Stimulated activated naive CD4-positive, alpha-beta T cell treated with Interleukin-2 at 50 U/mL for 16 hours (primary cell): ENCODE data around the gene CAMSAP2.

Source experiments
- DNase-seq: peaks from one replicate; lab custom pipeline; 2025; lab: John Stamatoyannopoulos, UW

CAMSAP2 gene

DNA sequence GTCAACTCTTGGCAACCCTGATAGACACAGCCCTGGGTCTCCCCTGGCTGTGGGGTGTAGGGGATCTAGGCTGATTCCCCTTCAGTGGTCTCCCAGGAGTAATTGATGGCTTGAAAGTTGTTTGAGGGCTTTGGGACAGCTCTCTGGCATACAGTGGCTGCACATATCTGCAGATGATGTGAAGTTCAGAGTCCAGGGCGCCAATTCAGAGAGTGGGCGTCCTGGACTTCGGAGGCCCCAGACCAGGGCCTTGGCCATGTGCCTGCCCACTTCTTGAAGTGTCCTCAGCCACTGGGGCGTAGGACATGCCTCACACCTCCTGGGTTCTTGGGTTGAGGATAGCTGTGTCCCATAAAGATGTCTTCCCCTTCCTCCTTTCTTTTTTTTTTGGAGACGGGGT, 158.6 kb downstream of the CAMSAP2 start:
- no peak for DNase-seq

DNA sequence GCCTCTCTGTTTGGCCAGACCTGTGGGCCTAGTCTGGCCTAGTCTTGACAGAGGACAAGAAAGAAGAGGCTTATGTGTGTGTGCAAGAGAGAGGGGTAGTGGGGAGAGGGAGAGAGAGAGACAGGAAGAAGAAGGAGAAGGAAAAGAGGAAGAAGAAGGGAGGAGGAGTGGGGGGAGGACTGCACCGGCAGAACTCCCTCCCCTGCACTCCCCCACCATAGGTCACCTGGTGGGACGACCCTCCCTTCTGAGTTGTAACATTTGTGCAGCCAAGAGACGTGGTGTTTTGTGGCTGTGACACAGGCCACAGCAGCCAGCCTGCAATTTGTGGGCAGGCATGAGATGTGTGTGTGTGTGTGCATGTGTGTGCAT, 160.3 kb downstream of the CAMSAP2 start:
- DNase-seq, result no peak

DNA sequence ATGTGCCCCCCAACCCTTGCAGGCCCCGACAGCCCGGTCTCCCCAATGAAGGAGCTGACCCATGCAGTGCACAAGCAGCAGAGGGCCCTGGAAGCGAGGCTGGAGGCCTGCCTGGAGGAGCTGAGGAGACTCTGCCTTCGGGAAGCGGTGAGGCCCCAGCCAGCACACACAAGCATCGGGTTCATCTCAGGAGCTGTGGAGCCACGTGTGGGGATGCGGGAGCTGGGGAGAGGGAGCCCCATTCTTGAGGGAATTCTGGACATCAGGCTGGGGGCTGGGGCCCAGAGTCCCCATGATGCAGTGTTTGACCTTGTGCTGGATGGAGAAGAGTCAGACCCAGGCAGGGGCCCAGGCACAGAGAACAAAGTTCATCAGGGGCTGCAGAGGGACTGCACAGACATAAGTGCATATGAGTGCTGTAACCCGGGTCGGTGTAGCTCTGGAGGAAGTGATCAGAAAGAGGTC, 160.8 kb downstream of the CAMSAP2 start:
- DNase-seq, result no peak

- DNase-seq, result no peak
Observed at GRCh38 chr1:200899954-200900867, 161.5 kb downstream of the CAMSAP2 start.

DNA sequence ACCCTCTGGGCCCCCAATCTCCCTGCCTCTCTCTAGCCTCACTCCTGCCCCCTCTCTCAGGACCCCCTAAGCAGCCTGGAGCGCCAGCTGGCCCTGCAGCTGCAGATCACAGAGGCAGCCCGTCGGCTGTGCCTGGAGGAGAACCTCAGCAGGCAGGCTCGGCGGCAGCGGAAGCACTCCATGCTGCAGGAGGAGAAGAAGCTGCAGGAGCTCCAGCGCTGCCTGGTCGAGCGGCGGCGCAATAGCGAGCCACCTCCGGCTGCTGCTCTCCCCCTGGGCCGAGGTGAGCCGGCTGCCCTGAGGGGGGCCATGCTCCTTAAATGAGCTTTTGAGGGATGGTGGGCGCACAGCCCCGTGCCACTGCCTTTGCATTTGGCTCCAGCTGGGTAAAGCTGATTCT, 162.2 kb downstream of the CAMSAP2 start:
- DNase-seq, result no peak

DNA sequence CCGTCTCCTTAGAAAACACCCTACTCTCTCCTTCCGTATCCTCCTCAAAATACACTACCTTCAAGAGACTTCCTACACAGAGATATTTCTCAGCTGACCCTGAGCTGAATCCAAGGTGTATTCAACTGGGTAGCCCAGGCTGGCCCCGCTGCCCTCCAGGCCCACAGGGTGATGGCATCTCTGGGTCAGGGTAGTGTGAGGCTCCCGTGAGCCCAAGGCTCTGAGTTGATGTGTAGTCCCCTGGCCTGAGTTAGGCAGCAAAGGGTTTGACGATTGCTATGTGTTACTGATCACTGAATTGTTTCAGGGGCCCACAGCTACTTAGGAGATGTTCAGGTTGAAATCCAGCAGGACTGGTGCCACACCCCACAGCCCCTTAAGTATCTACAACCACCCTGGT, 162.7 kb downstream of the CAMSAP2 start:
- no peak for DNase-seq

DNA sequence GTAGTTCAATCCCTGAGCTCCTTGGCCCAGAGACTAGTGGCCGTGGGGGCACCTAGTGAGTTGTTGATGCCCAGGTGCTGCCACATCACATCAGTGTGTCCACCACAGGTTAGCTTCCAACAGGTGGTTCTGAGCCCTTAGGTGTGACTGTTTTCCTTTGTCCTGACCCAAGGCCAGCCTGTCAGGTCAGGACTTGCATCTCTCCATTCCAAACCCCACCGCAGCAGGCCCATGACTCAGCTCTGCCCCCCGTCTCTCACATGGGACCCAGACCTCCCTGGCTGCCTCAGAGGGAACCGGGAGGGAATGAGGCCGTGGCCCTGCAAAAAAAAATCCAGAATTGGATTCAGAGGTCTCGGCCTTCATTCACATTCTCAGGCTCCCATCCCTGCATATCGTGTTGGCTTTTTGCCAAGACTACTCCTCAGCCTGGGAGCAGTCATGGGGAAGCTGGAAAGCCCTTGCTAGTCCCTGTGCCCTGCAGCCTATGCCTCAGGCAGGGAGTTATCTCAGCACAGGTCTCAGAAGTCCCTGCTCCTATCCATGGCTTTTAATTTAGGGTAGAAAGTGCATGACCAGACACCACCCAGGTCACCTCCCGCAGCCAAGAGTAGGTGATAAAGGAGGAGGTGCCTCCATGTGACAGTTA, 163.2 kb downstream of the CAMSAP2 start:
- no peak for DNase-seq

DNA sequence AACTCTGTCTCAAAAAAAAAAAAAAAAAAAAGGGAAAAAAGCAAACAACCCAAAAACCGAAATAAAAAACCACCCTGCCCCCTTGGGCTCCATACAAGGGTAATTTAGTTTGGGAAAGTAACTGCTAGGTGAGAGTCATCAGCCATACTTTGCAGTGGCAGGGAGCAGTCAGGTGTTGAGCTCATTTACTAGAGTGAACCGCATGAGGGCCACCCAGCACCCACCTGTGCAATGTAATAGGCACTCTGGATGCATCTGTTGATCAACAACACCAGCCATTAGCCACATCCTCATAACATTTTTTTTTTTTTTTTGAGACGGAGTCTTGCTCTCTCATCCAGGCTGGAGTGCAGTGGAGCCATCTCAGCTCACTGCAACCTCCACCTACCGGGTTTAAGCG, 165.1 kb downstream of the CAMSAP2 start:
- DNase-seq, result no peak

DNA sequence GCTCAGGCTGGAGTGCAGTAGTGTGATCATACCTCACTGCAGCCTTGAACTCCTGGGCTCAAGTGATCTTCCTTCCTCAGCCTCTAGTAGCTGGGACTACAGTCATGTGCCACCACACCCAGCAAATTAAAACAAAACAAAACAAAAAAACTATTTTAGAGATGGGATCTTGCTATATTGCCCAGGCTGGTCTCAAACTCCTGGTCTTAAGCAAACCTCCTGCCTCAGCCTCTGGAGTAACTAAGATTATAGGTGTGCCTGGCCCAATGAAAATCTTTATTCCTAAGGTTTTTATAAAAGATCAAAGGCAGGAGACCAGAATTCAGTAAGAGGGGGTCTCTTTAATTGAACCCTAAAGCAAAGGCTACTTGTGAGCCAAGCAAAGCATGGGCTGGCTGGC, 166.1 kb downstream of the CAMSAP2 start:
- DNase-seq, result no peak

DNA sequence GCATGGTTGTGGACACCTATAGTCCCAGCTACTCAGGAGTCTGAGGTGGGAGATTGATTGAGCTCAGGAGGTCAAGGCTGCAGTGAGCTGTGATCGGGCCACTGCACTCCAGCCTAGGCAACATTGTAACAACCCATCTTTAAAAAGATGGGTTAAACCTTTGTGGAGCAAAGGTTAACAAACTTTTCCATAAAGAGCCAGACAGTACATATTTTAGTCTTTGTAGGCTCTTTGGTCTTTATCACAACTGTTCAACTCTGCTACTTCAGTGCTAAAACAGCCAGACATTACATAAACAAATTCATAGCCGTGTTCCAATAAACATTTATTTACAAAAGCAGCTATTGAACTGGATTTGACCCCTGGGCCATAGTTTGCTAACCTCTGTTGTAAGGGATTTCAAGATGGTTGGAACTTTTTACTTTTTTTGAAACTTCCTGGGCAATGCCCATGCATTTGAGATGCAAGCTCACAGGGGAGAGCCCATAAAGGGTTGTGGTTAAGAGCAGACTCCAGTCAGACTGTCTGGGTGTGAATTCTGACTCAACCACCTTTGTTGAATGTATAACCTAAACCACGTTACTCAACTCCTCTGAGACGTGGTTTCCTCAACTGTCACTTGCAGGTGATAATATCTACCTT, 166.8 kb downstream of the CAMSAP2 start:
- DNase-seq, result peak; percentile 36

GRCh38 chr1:200906491-200906890, 167.8 kb downstream of the CAMSAP2 start:
- no peak for DNase-seq

DNA sequence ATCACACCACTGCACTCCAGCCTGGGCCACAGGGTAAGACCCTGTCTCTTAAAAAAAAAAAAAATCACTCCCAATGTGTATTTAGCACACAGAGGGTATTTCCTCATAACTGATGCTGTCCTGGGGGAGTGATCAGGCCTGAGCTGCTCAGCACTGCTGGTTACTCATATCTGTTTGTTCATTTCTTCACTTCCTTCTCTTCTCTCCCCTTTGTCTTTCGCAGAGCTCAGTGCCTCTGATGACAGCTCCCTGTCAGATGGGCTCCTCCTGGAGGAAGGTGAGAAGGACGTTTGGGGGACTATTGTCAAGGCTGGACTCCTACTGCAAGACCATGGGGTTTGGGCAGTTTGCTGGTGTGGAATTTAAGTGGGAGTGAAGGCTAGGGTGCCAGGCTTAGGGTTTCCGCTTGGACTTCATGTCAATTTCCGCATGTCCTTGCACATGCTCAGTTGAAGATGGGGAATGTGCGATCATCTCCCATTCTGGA, 169.0 kb downstream of the CAMSAP2 start:
- DNase-seq, result no peak

DNA sequence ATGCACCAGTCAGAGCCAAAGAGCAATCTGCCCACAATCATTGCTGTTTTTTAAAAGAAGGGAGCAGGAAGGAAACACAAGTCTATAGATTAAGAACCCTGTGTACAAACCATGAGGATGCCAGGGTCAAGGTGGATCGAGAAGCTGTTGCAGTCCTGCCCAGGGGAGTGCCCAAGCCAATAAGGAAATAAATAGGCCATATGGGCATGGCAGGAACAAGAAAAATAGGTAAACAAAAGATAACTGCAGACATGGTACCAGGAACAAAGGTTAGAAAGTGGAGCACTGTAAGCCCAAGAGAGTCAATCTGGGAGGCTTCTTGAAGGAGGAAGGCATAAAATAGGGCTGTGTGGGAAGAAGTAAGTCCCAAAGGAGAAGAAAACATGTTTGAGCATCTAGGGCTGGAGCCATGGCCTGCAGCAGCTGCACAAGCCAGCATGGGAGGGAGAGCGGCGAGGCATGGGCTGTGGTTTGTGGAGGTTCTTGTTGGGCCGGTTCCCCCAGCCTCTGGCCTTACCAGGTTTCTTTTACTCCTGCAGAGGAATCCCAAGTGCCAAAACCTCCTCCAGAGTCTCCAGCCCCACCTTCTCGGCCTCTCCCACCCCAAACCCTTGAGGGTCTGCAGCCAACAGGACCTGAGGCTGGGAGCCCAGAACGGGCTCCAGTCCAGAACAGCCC, 169.6 kb downstream of the CAMSAP2 start:
- DNase-seq, result no peak

- DNase-seq, result no peak
Observed at GRCh38 chr1:200909071-200909470, 170.4 kb downstream of the CAMSAP2 start.

DNA sequence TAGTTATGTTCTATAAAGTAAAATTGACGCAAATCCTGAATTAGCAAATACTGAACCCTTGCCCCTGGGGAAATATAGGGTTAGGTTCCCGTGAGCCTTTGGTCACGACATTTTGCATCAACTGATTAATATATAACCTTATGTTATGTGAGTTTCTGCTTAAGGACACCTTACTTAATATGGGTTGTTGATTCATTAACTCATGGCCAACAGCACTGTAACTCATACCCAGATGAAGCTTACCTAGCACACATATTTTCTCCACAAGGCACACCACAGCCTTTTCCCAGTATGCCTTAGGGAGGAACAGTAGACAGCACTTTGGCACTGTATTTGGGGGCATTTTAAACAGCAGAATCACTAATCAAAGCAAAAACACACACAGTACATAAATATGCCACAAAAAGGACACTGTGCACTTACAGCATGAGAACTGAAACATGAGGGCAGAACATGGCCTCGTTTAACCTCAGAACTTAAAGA, 171.1 kb downstream of the CAMSAP2 start:
- DNase-seq, result no peak
